GM21619 (cell line): ENCODE results near the gene CCDC171.
"Not testable (repeated sequence)": the region's sequence is repeated elsewhere in the genome, so short reads cannot be mapped to it uniquely, and the experiment has no call there.

ENCODE experiments used
- ATAC-seq: cut with Tn5 transposase; IDR thresholded peaks from one replicate; pipeline ENCODE4 v1.9.1; 2021; ENCODE audit not compliant: unreplicated experiment

The CCDC171 gene

GRCh38 chr9:15552636-15553527 lies at the start of gene CCDC171:
Gene CCDC171, plus strand, starts transcription at chr9:15553043. Its CDS starts 11,046 bp downstream, at chr9:15564089.
- ATAC-seq = peak; percentile 72

GRCh38 chr9:15505921-15506320 lies 46.9 kb upstream of the CCDC171 start:
- ATAC-seq = no peak

GRCh38 chr9:15509931-15510788 lies 42.7 kb upstream of the CCDC171 start:
- ATAC-seq = peak; percentile 38

- peak; percentile 75 for ATAC-seq
These were observed 41.9 kb upstream of the CCDC171 start, which contains the start of gene PSIP1 for GRCh38 chr9:15510789-15511575. Gene PSIP1, minus strand, starts transcription at chr9:15510970. Its CDS starts 782 bp downstream, at chr9:15510188.

GRCh38 chr9:15512204-15512603 lies 40.6 kb upstream of the CCDC171 start:
- ATAC-seq = no peak

- ATAC-seq = no peak
These were observed 40.0 kb upstream of the CCDC171 start for GRCh38 chr9:15512889-15513288.

GRCh38 chr9:15513335-15513734 lies 39.5 kb upstream of the CCDC171 start:
- no peak for ATAC-seq

- ATAC-seq = no peak
These were observed 33.0 kb upstream of the CCDC171 start for GRCh38 chr9:15519831-15520230.

GRCh38 chr9:15521254-15521653 lies 31.6 kb upstream of the CCDC171 start:
- ATAC-seq = no peak

- ATAC-seq = no peak
These were observed 30.6 kb upstream of the CCDC171 start for GRCh38 chr9:15522130-15522755.

- no peak for ATAC-seq
These were observed 27.9 kb upstream of the CCDC171 start for GRCh38 chr9:15524845-15525455.

- no peak for ATAC-seq
These were observed 26.9 kb upstream of the CCDC171 start for GRCh38 chr9:15525958-15526357.

GRCh38 chr9:15527035-15527434 lies 25.8 kb upstream of the CCDC171 start:
- not testable (repeated sequence) for ATAC-seq

- peak; percentile 85 for ATAC-seq
These were observed 23.1 kb upstream of the CCDC171 start for GRCh38 chr9:15529566-15530324.

- no peak for ATAC-seq
These were observed 21.5 kb upstream of the CCDC171 start for GRCh38 chr9:15531380-15531779.

GRCh38 chr9:15541872-15542271 lies 11.0 kb upstream of the CCDC171 start:
- ATAC-seq = no peak

GRCh38 chr9:15542624-15543023 lies 10.2 kb upstream of the CCDC171 start:
- ATAC-seq = no peak

- ATAC-seq = no peak
These were observed 9.6 kb upstream of the CCDC171 start for GRCh38 chr9:15543047-15543813.
